HG03354 (cell line): ENCODE measurements around the gene QSOX1.

Source experiments
- ATAC-seq: cut with Tn5 transposase; IDR thresholded peaks from one replicate; pipeline ENCODE4 v1.9.1; 2021; ENCODE audit warnings: mild to moderate bottlenecking; ENCODE audit not compliant: unreplicated experiment, poor library complexity, severe bottlenecking

The QSOX1 gene

GRCh38 chr1:180144659-180145357 lies 9.9 kb upstream of the QSOX1 start:
- ATAC-seq: no peak

- ATAC-seq: no peak
Observed at GRCh38 chr1:180145446-180145845, 9.2 kb upstream of the QSOX1 start.

- ATAC-seq: no peak
Observed at GRCh38 chr1:180150982-180151381, 3.7 kb upstream of the QSOX1 start.

GRCh38 chr1:180151508-180151907 lies 3.2 kb upstream of the QSOX1 start:
- ATAC-seq: no peak

- no peak for ATAC-seq
Observed at GRCh38 chr1:180152588-180152987, 2.1 kb upstream of the QSOX1 start.

GRCh38 chr1:180153032-180153431 lies 1.6 kb upstream of the QSOX1 start:
- no peak for ATAC-seq

GRCh38 chr1:180154003-180154324 lies 705 bp upstream of the QSOX1 start:
- no peak for ATAC-seq

- peak; percentile 2 for ATAC-seq
Observed at GRCh38 chr1:180155182-180155682, 563 bp downstream of the QSOX1 start.

GRCh38 chr1:180156201-180156600 lies 1.5 kb downstream of the QSOX1 start:
- no peak for ATAC-seq

GRCh38 chr1:180156631-180157091 lies 2.0 kb downstream of the QSOX1 start:
- ATAC-seq: no peak

GRCh38 chr1:180157108-180157507 lies 2.4 kb downstream of the QSOX1 start:
- no peak for ATAC-seq

GRCh38 chr1:180157576-180158057 lies 2.9 kb downstream of the QSOX1 start:
- ATAC-seq: no peak

GRCh38 chr1:180158149-180159147 lies 3.8 kb downstream of the QSOX1 start:
- ATAC-seq: no peak

GRCh38 chr1:180160357-180160756 lies 5.7 kb downstream of the QSOX1 start:
- no peak for ATAC-seq

GRCh38 chr1:180163041-180163440 lies 8.4 kb downstream of the QSOX1 start:
- no peak for ATAC-seq

- ATAC-seq: no peak
Observed at GRCh38 chr1:180165096-180165495, 10.4 kb downstream of the QSOX1 start.

- ATAC-seq: no peak
Observed at GRCh38 chr1:180165509-180166435, 11.1 kb downstream of the QSOX1 start.

GRCh38 chr1:180166436-180166800 lies 11.7 kb downstream of the QSOX1 start:
- ATAC-seq: no peak

GRCh38 chr1:180167021-180167701 lies 12.5 kb downstream of the QSOX1 start:
- no peak for ATAC-seq
